ENCODE data around the gene CXorf49. TPM values are rescaled to one million over a fixed set of nuclear protein-coding genes. Genes with fewer than 3 reads are reported as not detected.

The CXorf49 gene
- total RNA-seq, 1 donor from 2014 or later = not detected

GRCh38 chrX:71671938-71672337, 46.1 kb downstream of the CXorf49 start:
- DNase-seq (ENCODE audit: low read depth in 2 of 2) = no peak

- DNase-seq (ENCODE audit: low read depth in 2 of 2) = no peak
Measured at GRCh38 chrX:71671043-71671780, 46.9 kb downstream of the CXorf49 start.

- DNase-seq (ENCODE audit: low read depth in 2 of 2) = peak; percentile 16 to 28
Measured at GRCh38 chrX:71669947-71670346, 48.1 kb downstream of the CXorf49 start.

GRCh38 chrX:71669492-71669891, 48.6 kb downstream of the CXorf49 start:
- no peak for DNase-seq (ENCODE audit: low read depth in 2 of 2)

- no peak for DNase-seq (ENCODE audit: low read depth in 2 of 2)
Measured at GRCh38 chrX:71668248-71668595, 49.9 kb downstream of the CXorf49 start.

GRCh38 chrX:71667328-71668247, 50.5 kb downstream of the CXorf49 start, which contains the start of gene LOC101059915:
Gene LOC101059915 (plus strand): TSS chrX:71667546.
- DNase-seq (ENCODE audit: low read depth in 2 of 2) = no peak

- DNase-seq (ENCODE audit: low read depth in 2 of 2) = no peak
Measured at GRCh38 chrX:71666240-71667223, 51.6 kb downstream of the CXorf49 start.

GRCh38 chrX:71665747-71666146, 52.3 kb downstream of the CXorf49 start:
- DNase-seq (ENCODE audit: low read depth in 2 of 2) = no peak

- no peak for DNase-seq (ENCODE audit: low read depth in 2 of 2)
Measured at GRCh38 chrX:71664889-71665491, 53.1 kb downstream of the CXorf49 start.

Other genes with a start within 250 kb of the CXorf49 start
- 59.1 and 83.1 TPM in 2 replicates for gene OGT, start 185.2 kb downstream of the CXorf49 start, total RNA-seq
- gene GCNA, start 139.8 kb downstream of the CXorf49 start, total RNA-seq = 0.44 and 1.8 TPM in 2 replicates
- gene CXCR3, start 99.8 kb downstream of the CXorf49 start, total RNA-seq = not detected in 2 replicates
- not detected in 2 replicates for gene CXorf49B, start 45.1 kb upstream of the CXorf49 start, total RNA-seq
- gene NHSL2, start 192.6 kb upstream of the CXorf49 start, total RNA-seq = 14.1 and 19.2 TPM in 2 replicates